GM19099 (cell line): ENCODE data around the gene DNAL1.

Experiments
- POLR2A ChIP-seq: IDR thresholded peaks from 3 replicates; pipeline ENCODE4 v1.6.1; 2011; ENCODE audit warnings: low read depth; ENCODE audit not compliant: insufficient read length; ENCODE audit errors: extremely low read depth

The DNAL1 gene

DNA sequence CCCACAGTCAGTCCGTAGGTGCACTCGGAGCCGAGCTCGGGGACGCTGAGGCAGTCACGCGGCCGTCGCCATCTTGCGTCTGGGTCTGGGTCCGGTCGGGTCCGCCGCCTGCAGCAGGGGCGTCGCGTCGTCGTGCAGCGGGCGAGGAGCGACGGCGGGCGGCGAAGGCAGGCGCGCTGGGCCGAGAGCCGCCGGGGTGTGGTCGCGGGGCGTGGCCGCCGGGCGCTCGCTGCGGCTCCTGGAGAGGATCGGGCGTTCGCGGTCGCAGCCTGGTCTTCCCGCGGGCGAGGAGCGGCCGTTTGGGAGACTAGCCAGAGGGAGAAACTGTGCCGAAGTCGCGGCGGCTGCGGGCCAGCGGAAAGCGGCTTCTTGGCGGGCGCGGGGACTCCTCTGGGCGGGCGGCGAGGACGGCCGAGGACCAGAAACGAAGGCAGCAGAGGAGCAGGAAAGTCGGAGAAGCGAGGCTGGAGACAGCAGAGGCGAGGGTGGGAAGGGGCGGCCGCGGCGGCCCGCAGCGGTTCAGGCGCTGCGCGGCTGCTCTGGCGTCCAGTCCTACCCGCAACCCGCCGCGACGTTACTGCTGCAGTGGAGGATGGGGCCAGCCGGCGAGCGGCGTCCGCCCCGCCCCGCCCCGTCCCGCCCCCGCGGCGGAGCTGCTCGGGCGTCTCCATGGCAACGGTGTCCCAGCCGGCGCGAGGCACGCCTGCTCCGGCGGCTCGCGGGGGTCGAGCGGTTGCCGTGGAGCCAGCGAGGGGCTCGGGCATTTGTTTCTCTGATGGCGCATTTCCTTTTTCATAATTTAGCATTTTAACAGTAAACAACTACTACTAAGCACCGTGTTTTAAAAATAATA, 69.2 kb downstream of the DNAL1 start, which contains the start of gene PNMA1:
Gene PNMA1, minus strand, starts transcription at position 582 of the 853 bp plus-strand sequence. CDS start 745 bp downstream, outside the sequence.
- peak; percentile 43 for TF ChIP-seq POLR2A

DNA sequence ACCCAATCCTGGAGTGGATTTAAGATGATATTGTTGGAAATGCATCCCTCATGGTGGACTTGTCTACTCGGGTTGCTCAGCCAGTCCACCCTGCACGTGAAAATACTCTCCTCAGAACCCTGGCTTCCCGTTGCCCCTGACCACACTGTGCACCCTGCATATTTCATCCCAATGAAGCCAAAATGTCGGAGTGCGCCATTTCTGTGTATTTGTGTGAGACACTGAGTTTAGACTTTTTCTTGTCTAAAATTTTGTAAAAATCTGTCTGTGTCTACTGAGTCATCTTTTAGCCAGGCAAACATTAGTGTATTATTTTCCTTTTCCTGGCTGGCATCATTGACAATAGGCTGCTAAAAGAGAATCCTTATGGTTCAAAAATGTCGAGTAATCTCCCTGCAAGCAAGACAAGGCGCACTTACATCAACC, 69.9 kb downstream of the DNAL1 start:
- no peak for TF ChIP-seq POLR2A

DNA sequence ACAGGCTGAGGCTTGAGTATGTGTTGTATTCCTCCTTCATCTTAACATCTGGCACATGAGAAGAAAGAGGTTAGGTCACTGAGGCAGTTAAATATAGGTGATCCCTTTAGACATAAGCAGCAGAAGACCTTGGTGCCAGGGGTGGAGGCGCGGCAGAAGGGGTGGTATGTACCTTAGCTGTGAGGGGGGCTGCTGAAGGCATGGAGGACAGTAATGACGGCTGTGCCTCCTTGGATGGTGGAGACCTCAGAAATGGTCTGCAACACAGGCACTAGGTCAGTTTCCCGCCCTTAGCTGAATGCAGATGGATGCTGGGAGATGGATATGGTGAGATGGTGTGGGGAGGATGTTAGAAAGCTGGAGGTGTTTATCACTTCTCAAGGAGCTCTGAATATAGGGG, 70.9 kb downstream of the DNAL1 start:
- TF ChIP-seq POLR2A: no peak

DNA sequence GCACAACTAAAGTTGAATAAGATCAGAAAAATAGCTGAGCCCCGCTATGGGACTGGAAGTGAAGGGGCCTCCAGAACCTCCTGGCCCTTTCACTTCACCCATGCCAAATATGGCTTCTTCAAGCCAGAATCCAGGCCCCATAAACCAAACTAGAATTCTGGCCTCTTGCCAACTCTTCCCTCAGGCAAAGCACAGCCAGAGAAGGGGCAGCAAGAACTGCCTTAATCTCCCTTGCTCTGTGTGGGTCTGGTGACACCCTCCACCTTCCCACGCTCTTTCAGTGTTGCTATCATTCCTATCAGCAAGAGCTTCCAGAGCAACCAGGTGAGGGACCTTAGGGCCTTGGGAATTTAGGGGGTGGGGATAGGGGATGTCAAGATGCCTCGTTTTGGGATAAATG, 72.5 kb downstream of the DNAL1 start:
- no peak for TF ChIP-seq POLR2A

DNA sequence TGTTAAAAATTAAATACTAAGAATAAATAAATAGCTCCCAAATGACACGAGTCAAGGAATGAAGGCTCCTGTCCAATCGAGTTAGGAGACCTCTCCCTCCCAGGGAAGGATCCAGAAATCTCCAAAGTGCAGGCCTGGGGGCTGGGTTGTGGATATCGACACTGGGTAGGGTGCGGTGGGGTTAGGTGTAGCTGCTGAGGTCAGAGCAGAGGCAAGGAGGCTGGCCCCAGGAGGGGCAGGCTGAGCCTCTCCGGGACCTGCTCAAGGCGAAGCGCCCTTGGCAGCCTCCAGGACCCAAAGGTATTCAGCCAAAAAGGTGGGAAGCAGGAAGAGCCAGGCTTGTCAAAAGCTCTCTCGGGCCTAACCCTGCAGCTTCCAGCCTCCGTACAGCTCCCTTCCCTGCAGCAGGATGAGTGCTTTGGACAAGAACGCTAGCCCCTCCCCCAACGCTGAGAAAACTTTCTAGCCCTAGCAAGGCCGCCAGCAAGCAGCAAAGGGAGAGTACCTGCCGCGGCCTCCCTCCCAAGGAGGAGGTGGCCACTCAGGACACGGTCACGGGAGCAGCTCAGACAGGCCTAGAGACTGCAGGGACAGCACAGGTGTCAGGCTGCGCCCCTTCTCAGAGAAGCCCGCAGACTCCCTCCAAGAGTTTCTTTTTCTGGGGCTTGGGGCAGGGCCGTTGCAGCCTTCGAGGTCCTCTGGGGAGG, 73.1 kb downstream of the DNAL1 start:
- no peak for TF ChIP-seq POLR2A

DNA sequence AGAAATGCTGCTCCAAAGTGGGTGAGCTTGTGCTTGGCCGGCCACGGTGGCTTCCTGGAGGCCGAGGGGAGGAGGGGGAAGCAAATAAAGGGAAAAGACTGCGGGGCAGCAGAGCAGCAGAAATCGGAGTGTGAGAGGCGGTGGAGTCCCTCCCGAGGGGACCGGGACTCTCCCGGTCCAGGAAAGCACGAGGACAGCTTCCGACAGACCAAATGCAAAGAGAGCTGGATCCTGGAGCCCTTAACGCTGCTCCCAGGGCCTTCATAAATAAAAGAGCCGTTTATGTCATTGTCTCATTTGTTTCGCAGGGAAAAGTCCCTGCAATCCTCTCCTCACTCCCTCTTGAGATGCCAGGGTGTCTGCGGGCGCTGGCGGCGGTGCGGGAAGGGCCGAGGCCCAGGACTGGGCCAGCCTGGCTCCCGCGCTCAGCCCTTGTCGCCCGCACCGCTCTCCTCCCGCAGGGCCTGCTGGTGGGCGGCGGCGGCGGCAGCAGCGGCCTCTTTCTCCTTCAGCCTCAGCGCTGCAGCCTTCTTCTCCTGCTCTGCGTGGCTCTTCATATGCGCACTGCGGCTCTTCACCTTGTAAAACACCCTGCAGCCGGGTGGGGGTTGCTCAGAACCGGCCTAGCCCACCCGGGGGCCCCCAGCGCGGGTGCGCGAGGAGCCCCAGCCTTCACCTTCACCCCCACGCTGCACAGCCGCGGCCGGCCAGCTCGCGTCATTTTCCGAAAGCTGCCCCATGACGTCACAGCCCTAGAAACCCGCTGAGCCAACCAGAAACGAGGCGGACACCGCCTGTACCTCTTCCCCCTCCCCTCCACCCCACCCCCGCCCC, 73.8 kb downstream of the DNAL1 start:
- no peak for TF ChIP-seq POLR2A

DNA sequence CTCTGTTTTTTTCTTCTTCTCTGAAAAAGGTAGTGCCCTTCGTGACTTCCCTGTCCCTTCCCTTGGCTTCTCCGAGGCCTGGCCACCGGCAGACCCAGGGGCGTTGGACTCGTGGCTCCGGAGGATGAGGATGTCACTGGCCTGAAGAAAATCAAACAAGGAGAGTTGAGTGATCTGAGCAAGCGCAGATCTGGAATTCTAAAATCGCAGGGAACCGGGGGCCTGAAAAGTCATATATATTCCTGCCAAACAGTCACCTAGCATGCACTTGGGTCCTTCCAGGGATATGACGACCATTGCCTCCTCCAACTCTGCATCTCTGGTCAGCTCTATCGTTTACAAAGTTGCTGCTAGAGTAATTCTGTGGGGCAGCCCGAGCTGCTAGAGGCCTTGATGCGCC, 74.6 kb downstream of the DNAL1 start:
- TF ChIP-seq POLR2A: no peak

DNA sequence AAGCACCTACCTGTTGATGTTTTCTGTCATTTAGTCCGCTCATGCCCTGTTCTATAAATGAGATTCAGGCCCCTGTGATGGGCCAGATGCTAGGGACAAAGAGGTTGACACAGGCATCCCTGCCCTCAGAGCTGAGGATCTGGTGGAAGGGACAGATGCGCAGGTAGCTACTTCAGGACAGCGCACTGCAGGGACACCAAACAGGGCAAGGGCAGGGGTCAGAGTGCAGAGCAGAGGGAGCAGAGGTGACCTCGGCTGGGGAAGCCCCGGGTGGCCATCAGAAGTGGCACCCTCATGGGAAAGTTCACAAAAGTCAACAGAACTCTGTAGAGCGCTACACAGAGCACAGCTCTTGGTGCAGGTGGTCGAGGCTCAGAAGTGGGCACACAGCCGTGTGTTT, 75.0 kb downstream of the DNAL1 start:
- no peak for TF ChIP-seq POLR2A

DNA sequence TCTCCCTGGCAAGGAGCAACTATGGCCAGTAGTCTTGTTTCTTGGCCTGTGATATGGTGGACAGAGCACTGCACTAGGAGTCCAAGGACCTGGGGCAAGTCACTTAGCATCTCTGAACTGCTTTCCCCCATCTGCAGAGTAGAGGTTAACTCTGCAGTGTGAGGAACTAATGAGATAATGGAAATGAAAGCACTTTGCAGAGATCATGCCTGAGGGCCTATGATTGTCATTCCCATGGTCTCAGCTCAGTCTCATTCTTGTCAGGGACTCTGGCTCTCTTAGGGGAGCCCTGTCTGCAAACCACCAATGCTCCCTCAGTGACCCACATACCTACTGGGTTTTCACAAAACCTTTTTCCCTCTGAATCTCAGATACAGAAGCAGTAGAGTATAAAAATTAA, 75.8 kb downstream of the DNAL1 start:
- TF ChIP-seq POLR2A: no peak

DNA sequence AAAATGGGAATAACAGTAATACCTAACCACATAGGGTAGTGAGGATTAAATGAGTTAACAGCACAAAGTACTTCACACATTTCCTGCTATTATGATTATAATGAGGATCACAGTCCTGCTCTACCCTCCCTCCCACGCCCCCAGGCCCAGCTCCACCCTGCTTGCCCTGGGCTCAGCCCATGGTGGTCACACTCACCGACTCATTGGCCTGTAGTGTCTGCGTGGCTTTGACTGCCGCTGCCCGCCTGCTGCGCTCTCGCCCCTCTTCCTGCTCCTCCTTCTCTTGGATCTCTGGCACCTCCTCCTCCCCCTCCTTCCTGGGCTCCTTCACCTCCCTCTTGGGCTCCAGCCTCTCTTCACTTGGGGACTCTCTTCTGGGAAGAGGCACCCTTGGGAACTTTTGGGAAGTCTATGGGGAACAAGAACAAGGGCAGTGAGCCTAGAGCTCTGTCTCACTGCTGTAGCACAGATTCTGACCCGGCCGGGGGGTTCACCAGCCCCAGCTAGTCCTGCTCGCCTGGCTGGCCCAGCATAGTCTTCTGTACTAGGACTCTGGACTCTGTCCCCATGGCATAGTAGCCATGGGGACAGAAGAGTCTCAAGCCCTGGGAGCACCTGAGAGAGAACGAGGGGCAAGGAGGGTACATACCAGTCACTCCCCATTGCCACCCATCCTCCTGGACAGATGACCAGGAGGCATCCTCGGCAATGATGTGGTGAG, 76.5 kb downstream of the DNAL1 start:
- no peak for TF ChIP-seq POLR2A

DNA sequence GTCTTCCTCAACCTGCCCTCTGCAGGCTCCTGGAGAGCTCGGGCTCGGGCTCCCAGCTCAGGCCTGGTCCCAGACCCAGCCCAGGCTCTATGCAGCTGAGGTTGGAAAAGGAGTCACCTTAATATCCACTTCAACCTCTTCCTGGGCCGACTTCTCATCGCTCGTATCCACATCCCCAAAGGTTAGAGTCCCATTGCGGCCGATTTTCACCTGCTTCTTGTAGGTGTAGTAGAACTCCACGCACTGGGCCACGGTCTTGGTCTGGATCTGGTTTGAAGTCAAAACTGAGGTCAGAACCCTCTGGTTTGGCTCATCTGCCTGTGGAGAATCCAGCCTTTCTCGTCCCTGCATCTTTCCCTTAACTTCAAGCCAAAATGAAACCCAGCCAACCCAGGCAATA, 77.8 kb downstream of the DNAL1 start:
- TF ChIP-seq POLR2A: no peak

DNA sequence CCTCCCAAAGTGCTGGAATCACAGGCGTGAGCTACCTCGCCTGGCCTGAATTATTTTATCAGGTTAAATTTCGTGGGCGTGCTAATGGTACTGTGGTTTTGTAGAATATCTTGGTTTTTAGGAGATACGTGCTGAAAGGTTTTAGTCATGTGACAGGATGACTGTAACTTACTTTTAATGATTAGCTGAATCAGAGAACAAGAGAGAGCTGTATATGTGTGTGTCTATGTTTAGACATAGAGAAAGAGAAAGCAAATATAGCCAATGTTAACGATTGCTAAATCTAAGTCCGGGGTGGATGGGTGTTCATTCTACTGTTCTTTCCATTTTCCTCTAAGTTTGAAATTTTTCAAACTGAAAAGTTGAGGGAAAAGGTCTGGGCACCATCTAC, 78.6 kb downstream of the DNAL1 start:
- TF ChIP-seq POLR2A: no peak

DNA sequence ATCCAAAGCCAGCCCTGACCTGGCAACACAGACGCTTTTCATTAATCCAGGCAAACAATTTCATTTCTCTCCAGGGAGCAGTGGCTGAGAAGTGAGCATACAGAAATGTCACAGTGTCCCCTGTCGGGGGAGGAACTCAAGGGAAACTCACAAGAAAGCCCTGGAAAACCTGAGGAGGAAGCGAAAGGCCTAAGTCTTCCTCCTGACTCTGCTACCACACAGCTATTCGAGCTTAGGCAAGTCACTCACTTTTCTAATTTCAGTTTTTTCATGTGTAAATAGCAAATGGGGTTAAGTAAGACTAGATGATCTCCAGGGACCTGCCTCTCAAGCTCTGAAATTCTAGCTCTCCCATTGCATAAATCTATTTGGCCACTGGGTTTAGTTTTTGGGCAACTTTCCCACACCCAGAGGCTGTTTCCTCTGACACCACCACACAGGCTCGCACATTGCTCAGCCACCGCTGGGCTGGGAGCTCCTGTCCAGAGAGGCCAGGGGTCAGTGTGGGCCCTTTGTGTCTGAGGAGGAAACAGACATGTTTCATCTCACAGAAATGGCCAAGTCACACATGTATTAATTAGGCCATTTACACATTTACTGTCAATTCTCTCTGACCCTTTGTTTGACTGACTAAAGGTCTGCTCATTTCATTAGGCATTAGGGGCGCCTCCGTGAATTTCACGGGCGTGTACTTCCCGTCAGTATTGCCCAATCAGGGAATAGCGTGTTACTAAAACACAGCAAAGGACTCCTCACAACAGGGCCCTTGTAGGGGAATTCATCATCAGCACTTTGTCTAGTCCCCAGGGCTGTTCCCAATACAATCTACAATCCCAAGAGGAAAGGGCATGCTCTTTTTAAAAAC, 79.2 kb downstream of the DNAL1 start:
- TF ChIP-seq POLR2A: no peak

DNA sequence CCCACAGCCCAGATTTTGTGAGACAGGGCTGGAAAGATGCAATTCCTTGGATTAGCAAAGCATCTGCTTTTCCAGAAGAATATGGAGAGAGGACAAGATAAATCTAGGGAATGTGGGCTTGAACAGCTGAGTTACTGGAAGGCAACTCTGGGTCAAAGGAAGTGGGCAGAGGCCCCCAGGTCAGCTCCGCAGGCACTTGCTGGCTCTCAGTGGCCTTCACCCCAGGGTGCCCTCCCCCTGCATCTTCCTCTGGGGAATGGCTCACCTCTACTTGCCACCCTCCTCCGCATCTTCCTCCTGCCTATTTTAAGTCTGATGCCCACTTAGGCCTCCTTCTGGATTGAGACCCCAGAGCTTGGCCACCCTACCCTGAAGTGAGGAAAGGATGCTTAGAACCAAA, 79.9 kb downstream of the DNAL1 start:
- no peak for TF ChIP-seq POLR2A
